HG02981 (cell line): ENCODE results near the gene SPATA21.

ENCODE experiments used
- ATAC-seq: cut with Tn5 transposase; IDR thresholded peaks from one replicate; pipeline ENCODE4 v1.9.1; 2021; ENCODE audit warnings: mild to moderate bottlenecking, moderate library complexity; ENCODE audit not compliant: unreplicated experiment

The SPATA21 gene

GRCh38 chr1:16351994-16352841, 85.0 kb downstream of the SPATA21 start, which contains the start of gene FBXO42:
TSS of gene FBXO42 (minus strand) at chr1:16352480. CDS start at chr1:16315418, 37,062 bp downstream.
- ATAC-seq = peak; percentile 84

GRCh38 chr1:16351456-16351993, 85.7 kb downstream of the SPATA21 start:
- ATAC-seq = no peak

- no peak for ATAC-seq
These were observed 87.3 kb downstream of the SPATA21 start for GRCh38 chr1:16349847-16350406.
